Astrocyte of the spinal cord (primary cell): ENCODE measurements around the gene VPS8.

ENCODE experiments used
- DNase-seq: peaks from one replicate; pipeline ENCODE4 v3.0.0; 2011; ENCODE audit warnings: low read depth, low spot score
- H3K4me3 ChIP-seq: 2 replicates; pipeline ENCODE4 v1.5.1; 2011; ENCODE audit warnings: low read depth, mild to moderate bottlenecking, low read length, moderate library complexity
- CTCF ChIP-seq: IDR thresholded peaks from 2 replicates; pipeline ENCODE4 v1.5.1; 2012; ENCODE audit warnings: low read depth, mild to moderate bottlenecking, low read length, inconsistent platforms
- in situ Hi-C: cut with HindIII; loops from 2 replicates; pipeline ENCODE4 v1.10.0; 2017; ENCODE audit warnings: low sequenced_read_pairs

Gene VPS8

GRCh38 chr3:184873141-184873540 is 61.2 kb downstream of the VPS8 start:
- DNase-seq = no peak
- H3K4me3 ChIP-seq = no peak overlapping the region
- in situ Hi-C loops = no loop called here
- TF ChIP-seq CTCF = no peak

- in situ Hi-C loops = no loop called here
Measured at GRCh38 chr3:184874709-184875644, 63.0 kb downstream of the VPS8 start.

GRCh38 chr3:184880276-184881019 is 68.5 kb downstream of the VPS8 start:
- no peak for DNase-seq
- in situ Hi-C loops = no loop called here
- no peak for TF ChIP-seq CTCF
- no peak overlapping the region for H3K4me3 ChIP-seq

More at GRCh38 chr3:184874709-184875644, 63.0 kb downstream of the VPS8 start:
- H3K4me3 ChIP-seq = no peak overlapping the region
- peak; percentile 45 for DNase-seq
- peak; percentile 64 for TF ChIP-seq CTCF

- TF ChIP-seq CTCF = no peak
- in situ Hi-C loops = no loop called here
- DNase-seq = no peak
- no peak overlapping the region for H3K4me3 ChIP-seq
Measured at GRCh38 chr3:184884359-184885017, 72.5 kb downstream of the VPS8 start.

- in situ Hi-C loops = no loop called here
- no peak for DNase-seq
- no peak for TF ChIP-seq CTCF
- no peak overlapping the region for H3K4me3 ChIP-seq
Measured at GRCh38 chr3:184885112-184885511, 73.1 kb downstream of the VPS8 start.

GRCh38 chr3:184887574-184887973 is 75.6 kb downstream of the VPS8 start:
- H3K4me3 ChIP-seq = no peak overlapping the region
- in situ Hi-C loops = no loop called here
- no peak for TF ChIP-seq CTCF
- DNase-seq = no peak
